NCI-H1048 (cell line): ENCODE results near the gene BIRC2.
A peak's percentile ranks its signal among the peaks of the same experiment; 100 is the strongest.
"Not testable (repeated sequence)": the region's sequence is repeated elsewhere in the genome, so short reads cannot be mapped to it uniquely, and the experiment has no call there.

ENCODE experiments used
- DNase-seq: peaks from one replicate; lab custom pipeline; 2025; lab: John Stamatoyannopoulos, UW

BIRC2 gene

GRCh38 chr11:102346748-102347461, at the start of gene BIRC2:
BIRC2 (plus strand) TSS chr11:102347214; CDS start chr11:102349855, 2,641 bp downstream.
- peak; percentile 90 for DNase-seq

- DNase-seq: not testable (repeated sequence)
Observed at GRCh38 chr11:102300837-102301236, 46.2 kb upstream of the BIRC2 start.

- no peak for DNase-seq
Observed at GRCh38 chr11:102302241-102302640, 44.8 kb upstream of the BIRC2 start.

GRCh38 chr11:102304686-102305085, 42.3 kb upstream of the BIRC2 start:
- no peak for DNase-seq

- no peak for DNase-seq
Observed at GRCh38 chr11:102305352-102306047, 41.5 kb upstream of the BIRC2 start.

GRCh38 chr11:102306048-102306597, 40.9 kb upstream of the BIRC2 start:
- DNase-seq: no peak

GRCh38 chr11:102306817-102307726, 39.9 kb upstream of the BIRC2 start:
- DNase-seq: no peak

- DNase-seq: no peak
Observed at GRCh38 chr11:102307727-102308038, 39.3 kb upstream of the BIRC2 start.

- DNase-seq: peak; percentile 40
Observed at GRCh38 chr11:102309621-102310541, 37.1 kb upstream of the BIRC2 start.

- DNase-seq: no peak
Observed at GRCh38 chr11:102312667-102313066, 34.3 kb upstream of the BIRC2 start.

- no peak for DNase-seq
Observed at GRCh38 chr11:102313238-102313940, 33.6 kb upstream of the BIRC2 start.

- DNase-seq: no peak
Observed at GRCh38 chr11:102314784-102315183, 32.2 kb upstream of the BIRC2 start.

- no peak for DNase-seq
Observed at GRCh38 chr11:102316346-102316904, 30.6 kb upstream of the BIRC2 start.

- DNase-seq: peak; percentile 41
Observed at GRCh38 chr11:102317099-102317767, 29.8 kb upstream of the BIRC2 start, which contains the start of gene BIRC3. BIRC3 (plus strand) TSS chr11:102317484; CDS start chr11:102324510, 7,026 bp downstream.

GRCh38 chr11:102317768-102318103, 29.3 kb upstream of the BIRC2 start:
- no peak for DNase-seq

- DNase-seq: no peak
Observed at GRCh38 chr11:102318469-102318868, 28.5 kb upstream of the BIRC2 start.

GRCh38 chr11:102319544-102319943, 27.5 kb upstream of the BIRC2 start:
- no peak for DNase-seq

- DNase-seq: no peak
Observed at GRCh38 chr11:102320188-102320587, 26.8 kb upstream of the BIRC2 start.

- DNase-seq: no peak
Observed at GRCh38 chr11:102320679-102321078, 26.3 kb upstream of the BIRC2 start.

GRCh38 chr11:102322560-102322959, 24.5 kb upstream of the BIRC2 start:
- no peak for DNase-seq
